K562 (cell line): ENCODE data around the gene CD46. TPM values are rescaled to one million over a fixed set of nuclear protein-coding genes. Genes with fewer than 3 reads are reported as not detected.
A peak's percentile ranks its signal among the peaks of the same experiment; 100 is the strongest.

Source experiments
- HMGN3 ChIP-seq: IDR thresholded peaks from 2 replicates; pipeline ENCODE4 v1.6.1; 2011; ENCODE audit warnings: borderline replicate concordance, low read depth, mild to moderate bottlenecking, mixed read lengths, low read length; ENCODE audit not compliant: insufficient read length; ENCODE audit errors: extremely low read depth
- MIER1 ChIP-seq: fragments of 450-650 bp; IDR thresholded peaks from 2 replicates; pipeline ENCODE4 v1.6.1; 2016; ENCODE audit warnings: antibody characterized with exemption, mild to moderate bottlenecking, low read depth
- MTA1 ChIP-seq: fragments of 450-650 bp; IDR thresholded peaks from 2 replicates; pipeline ENCODE4 v1.6.1; 2017; ENCODE audit warnings: borderline replicate concordance
- NELFE ChIP-seq: IDR thresholded peaks from 2 replicates; pipeline ENCODE4 v1.6.1; 2011; ENCODE audit warnings: mild to moderate bottlenecking; ENCODE audit not compliant: insufficient read depth, insufficient read length
- RBM34 ChIP-seq: fragments of 200-400 bp; formaldehyde crosslinking; IDR thresholded peaks from 2 replicates; pipeline ENCODE4 v1.6.1; 2018; ENCODE audit warnings: low read length, borderline replicate concordance; ENCODE audit not compliant: insufficient read depth
- TAF7 ChIP-seq: fragments of 450-650 bp; IDR thresholded peaks from 2 replicates; pipeline ENCODE4 v1.6.1; 2016; ENCODE audit warnings: missing genetic modification characterization, missing compliant biosample characterization
- polyA plus RNA-seq, 8 experiments: library from polyadenylated mRNA; depleted of rRNA in 4 of 8; stranded (reverse) in 5 of 8; unstranded in 3 of 8; fragments of >200 nt; fragmentation: Nextera tagmentation in 2 of 8; fragmentation: Illumina TruSeq in 1 of 8; extraction: Ambion mirVana in 2 of 8; extraction: Trizol in 1 of 8; gene quantifications; 2 replicates each; pipeline versions ENCODE4 v1.2.1 to v1.2.3, GENCODE V29; 2011 to 2014; ENCODE audit warnings: inconsistent platforms in 1 of 8, missing spikeins in 1 of 8
- total RNA-seq, 7 experiments: library from RNA; depleted of rRNA in 6 of 7; stranded (reverse); fragments of >200 nt in 6 of 7; fragmentation: Illumina TruSeq in 2 of 7; extraction: Trizol in 2 of 7; gene quantifications; 2 replicates each; pipeline versions ENCODE4 v1.2.1 to v1.2.3, GENCODE V29; 2011 to 2021; ENCODE audit warnings: low replicate concordance in 1 of 7
- TF ChIP-seq, protein P1 (sequence below): fragments of 200-600 bp; sonication (generic); IDR thresholded peaks from one replicate; pipeline ENCODE4 v1.6.1; 2012; ENCODE audit warnings: mild to moderate bottlenecking, low read depth, low read length, inconsistent platforms
- TF ChIP-seq, protein P2 (sequence below): fragments of 250-450 bp; sonication (Bioruptor Pico); IDR thresholded peaks from 2 replicates; pipeline ENCODE4 v1.8.0; 2021; ENCODE audit warnings: moderate library complexity, mild to moderate bottlenecking, inconsistent platforms
- TF ChIP-seq, protein P3 (sequence below): fragments of 450-650 bp; IDR thresholded peaks from 2 replicates; pipeline ENCODE4 v1.6.1; 2016; ENCODE audit warnings: low read depth

CD46 gene
- total and polyA plus RNA-seq, 9 of the 15 experiments (the other 6 are each of a cell fraction or from before 2014, with no cell fraction given), result 87.9 to 374 (median 156) TPM

DNA sequence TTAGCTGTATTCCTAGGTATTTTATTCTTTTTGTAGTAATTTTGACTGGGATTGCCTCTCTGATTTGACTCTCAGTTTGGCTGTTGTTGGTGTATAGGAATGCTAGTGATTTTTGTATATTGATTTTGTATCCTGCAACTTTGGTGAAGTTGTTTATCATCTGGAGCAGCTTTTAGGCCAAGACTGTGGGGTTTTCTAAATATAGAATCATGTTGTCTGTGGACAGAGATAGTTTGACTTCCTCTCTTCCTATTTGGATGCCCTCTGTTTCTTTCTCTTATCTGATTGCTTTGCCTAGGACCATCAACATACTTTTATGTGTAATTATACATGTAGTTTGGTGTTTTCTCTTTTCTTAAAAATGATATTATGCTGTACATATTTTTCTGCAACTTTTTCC lies 27.2 kb downstream of the CD46 start (continued):
- TF ChIP-seq, protein P1, sequence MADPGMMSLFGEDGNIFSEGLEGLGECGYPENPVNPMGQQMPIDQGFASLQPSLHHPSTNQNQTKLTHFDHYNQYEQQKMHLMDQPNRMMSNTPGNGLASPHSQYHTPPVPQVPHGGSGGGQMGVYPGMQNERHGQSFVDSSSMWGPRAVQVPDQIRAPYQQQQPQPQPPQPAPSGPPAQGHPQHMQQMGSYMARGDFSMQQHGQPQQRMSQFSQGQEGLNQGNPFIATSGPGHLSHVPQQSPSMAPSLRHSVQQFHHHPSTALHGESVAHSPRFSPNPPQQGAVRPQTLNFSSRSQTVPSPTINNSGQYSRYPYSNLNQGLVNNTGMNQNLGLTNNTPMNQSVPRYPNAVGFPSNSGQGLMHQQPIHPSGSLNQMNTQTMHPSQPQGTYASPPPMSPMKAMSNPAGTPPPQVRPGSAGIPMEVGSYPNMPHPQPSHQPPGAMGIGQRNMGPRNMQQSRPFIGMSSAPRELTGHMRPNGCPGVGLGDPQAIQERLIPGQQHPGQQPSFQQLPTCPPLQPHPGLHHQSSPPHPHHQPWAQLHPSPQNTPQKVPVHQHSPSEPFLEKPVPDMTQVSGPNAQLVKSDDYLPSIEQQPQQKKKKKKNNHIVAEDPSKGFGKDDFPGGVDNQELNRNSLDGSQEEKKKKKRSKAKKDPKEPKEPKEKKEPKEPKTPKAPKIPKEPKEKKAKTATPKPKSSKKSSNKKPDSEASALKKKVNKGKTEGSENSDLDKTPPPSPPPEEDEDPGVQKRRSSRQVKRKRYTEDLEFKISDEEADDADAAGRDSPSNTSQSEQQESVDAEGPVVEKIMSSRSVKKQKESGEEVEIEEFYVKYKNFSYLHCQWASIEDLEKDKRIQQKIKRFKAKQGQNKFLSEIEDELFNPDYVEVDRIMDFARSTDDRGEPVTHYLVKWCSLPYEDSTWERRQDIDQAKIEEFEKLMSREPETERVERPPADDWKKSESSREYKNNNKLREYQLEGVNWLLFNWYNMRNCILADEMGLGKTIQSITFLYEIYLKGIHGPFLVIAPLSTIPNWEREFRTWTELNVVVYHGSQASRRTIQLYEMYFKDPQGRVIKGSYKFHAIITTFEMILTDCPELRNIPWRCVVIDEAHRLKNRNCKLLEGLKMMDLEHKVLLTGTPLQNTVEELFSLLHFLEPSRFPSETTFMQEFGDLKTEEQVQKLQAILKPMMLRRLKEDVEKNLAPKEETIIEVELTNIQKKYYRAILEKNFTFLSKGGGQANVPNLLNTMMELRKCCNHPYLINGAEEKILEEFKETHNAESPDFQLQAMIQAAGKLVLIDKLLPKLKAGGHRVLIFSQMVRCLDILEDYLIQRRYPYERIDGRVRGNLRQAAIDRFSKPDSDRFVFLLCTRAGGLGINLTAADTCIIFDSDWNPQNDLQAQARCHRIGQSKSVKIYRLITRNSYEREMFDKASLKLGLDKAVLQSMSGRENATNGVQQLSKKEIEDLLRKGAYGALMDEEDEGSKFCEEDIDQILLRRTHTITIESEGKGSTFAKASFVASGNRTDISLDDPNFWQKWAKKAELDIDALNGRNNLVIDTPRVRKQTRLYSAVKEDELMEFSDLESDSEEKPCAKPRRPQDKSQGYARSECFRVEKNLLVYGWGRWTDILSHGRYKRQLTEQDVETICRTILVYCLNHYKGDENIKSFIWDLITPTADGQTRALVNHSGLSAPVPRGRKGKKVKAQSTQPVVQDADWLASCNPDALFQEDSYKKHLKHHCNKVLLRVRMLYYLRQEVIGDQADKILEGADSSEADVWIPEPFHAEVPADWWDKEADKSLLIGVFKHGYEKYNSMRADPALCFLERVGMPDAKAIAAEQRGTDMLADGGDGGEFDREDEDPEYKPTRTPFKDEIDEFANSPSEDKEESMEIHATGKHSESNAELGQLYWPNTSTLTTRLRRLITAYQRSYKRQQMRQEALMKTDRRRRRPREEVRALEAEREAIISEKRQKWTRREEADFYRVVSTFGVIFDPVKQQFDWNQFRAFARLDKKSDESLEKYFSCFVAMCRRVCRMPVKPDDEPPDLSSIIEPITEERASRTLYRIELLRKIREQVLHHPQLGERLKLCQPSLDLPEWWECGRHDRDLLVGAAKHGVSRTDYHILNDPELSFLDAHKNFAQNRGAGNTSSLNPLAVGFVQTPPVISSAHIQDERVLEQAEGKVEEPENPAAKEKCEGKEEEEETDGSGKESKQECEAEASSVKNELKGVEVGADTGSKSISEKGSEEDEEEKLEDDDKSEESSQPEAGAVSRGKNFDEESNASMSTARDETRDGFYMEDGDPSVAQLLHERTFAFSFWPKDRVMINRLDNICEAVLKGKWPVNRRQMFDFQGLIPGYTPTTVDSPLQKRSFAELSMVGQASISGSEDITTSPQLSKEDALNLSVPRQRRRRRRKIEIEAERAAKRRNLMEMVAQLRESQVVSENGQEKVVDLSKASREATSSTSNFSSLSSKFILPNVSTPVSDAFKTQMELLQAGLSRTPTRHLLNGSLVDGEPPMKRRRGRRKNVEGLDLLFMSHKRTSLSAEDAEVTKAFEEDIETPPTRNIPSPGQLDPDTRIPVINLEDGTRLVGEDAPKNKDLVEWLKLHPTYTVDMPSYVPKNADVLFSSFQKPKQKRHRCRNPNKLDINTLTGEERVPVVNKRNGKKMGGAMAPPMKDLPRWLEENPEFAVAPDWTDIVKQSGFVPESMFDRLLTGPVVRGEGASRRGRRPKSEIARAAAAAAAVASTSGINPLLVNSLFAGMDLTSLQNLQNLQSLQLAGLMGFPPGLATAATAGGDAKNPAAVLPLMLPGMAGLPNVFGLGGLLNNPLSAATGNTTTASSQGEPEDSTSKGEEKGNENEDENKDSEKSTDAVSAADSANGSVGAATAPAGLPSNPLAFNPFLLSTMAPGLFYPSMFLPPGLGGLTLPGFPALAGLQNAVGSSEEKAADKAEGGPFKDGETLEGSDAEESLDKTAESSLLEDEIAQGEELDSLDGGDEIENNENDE, result no peak
- no peak for TF ChIP-seq TAF7 (tag)
- peak; percentile 29; the same call in 1 of the 2 replicates for TF ChIP-seq MTA1
- TF ChIP-seq, protein P2, sequence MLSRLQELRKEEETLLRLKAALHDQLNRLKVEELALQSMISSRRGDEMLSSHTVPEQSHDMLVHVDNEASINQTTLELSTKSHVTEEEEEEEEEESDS (CRISPR knock-in tag), result no peak
- TF ChIP-seq MIER1, result no peak
- TF ChIP-seq NELFE, result no peak
- no peak for TF ChIP-seq RBM34
- no peak for TF ChIP-seq HMGN3
- TF ChIP-seq, protein P3, sequence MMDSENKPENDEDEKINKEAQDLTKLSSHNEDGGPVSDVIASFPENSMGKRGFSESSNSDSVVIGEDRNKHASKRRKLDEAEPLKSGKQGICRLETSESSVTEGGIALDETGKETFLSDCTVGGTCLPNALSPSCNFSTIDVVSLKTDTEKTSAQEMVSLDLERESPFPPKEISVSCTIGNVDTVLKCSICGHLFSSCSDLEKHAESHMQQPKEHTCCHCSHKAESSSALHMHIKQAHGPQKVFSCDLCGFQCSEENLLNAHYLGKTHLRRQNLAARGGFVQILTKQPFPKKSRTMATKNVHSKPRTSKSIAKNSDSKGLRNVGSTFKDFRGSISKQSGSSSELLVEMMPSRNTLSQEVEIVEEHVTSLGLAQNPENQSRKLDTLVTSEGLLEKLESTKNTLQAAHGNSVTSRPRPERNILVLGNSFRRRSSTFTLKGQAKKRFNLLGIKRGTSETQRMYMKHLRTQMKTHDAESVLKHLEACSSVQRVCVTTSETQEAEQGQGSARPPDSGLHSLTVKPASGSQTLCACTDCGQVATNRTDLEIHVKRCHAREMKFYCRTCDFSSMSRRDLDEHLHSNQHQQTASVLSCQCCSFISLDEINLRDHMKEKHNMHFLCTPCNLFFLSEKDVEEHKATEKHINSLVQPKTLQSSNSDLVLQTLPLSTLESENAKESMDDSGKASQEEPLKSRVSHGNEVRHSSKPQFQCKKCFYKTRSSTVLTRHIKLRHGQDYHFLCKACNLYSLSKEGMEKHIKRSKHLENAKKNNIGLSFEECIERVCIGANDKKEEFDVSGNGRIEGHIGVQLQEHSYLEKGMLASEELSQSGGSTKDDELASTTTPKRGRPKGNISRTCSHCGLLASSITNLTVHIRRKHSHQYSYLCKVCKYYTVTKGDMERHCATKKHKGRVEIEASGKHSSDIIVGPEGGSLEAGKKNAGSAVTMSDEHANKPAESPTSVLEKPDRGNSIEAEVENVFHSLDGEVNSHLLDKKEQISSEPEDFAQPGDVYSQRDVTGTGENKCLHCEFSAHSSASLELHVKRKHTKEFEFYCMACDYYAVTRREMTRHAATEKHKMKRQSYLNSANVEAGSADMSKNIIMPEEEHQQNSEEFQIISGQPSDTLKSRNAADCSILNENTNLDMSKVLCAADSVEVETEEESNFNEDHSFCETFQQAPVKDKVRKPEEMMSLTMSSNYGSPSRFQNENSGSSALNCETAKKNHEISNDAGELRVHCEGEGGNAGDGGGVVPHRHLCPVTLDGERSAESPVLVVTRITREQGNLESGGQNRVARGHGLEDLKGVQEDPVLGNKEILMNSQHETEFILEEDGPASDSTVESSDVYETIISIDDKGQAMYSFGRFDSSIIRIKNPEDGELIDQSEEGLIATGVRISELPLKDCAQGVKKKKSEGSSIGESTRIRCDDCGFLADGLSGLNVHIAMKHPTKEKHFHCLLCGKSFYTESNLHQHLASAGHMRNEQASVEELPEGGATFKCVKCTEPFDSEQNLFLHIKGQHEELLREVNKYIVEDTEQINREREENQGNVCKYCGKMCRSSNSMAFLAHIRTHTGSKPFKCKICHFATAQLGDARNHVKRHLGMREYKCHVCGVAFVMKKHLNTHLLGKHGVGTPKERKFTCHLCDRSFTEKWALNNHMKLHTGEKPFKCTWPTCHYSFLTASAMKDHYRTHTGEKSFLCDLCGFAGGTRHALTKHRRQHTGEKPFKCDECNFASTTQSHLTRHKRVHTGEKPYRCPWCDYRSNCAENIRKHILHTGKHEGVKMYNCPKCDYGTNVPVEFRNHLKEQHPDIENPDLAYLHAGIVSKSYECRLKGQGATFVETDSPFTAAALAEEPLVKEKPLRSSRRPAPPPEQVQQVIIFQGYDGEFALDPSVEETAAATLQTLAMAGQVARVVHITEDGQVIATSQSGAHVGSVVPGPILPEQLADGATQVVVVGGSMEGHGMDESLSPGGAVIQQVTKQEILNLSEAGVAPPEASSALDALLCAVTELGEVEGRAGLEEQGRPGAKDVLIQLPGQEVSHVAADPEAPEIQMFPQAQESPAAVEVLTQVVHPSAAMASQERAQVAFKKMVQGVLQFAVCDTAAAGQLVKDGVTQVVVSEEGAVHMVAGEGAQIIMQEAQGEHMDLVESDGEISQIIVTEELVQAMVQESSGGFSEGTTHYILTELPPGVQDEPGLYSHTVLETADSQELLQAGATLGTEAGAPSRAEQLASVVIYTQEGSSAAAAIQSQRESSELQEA, result no peak
